CD4-positive, alpha-beta memory T cell (primary cell): ENCODE measurements around the gene DDX39A. TPM values are rescaled to one million over a fixed set of nuclear protein-coding genes. Genes with fewer than 3 reads are reported as not detected.

Experiments
- CTCF ChIA-PET: fragments of 350-600 bp; sonication (Branson Sonifier 250); formaldehyde crosslinking; loops from one replicate; lab custom pipeline; 2021; ENCODE audit warnings: inconsistent platforms; ENCODE audit not compliant: partially characterized antibody; lab: Charles Lee
- POLR2A ChIA-PET: fragments of 350-600 bp; sonication (Branson Sonifier 250); formaldehyde crosslinking; loops from one replicate; lab custom pipeline; 2021; ENCODE audit not compliant: partially characterized antibody; lab: Charles Lee
- DNase-seq, 5 donors: peaks; one replicate each; pipeline versions ENCODE4 v3.0.0 to v3.0.0-alpha.2; 2020 to 2022; ENCODE audit warnings: mixed read lengths in 1 of 5
- H3K27ac ChIP-seq: one replicate; pipeline ENCODE4 v1.7.0; 2013; ENCODE audit warnings: low read depth, low read length
- H3K27me3 ChIP-seq: 2 replicates; pipeline ENCODE4 v1.7.0; 2013; ENCODE audit warnings: mild to moderate bottlenecking, low read length, moderate library complexity; ENCODE audit not compliant: insufficient read depth
- H3K36me3 ChIP-seq: 2 replicates; pipeline ENCODE4 v1.7.0; 2013; ENCODE audit warnings: mild to moderate bottlenecking, low read length, moderate library complexity; ENCODE audit not compliant: insufficient read depth
- H3K4me1 ChIP-seq: 2 replicates; pipeline ENCODE4 v1.7.0; 2013; ENCODE audit warnings: mild to moderate bottlenecking, low read length, moderate library complexity; ENCODE audit not compliant: insufficient read depth
- H3K4me3 ChIP-seq, 2 donors: one replicate each; pipeline ENCODE4 v1.7.0; 2013; ENCODE audit warnings: low read length in 2 of 2, mild to moderate bottlenecking in 1 of 2
- H3K9me3 ChIP-seq, 2 donors: one replicate each; pipeline ENCODE4 v1.7.0; 2013; ENCODE audit warnings: low read length in 2 of 2, control low read depth in 1 of 2; ENCODE audit not compliant: control insufficient read depth in 1 of 2
- H3K27ac Mint-ChIP-seq, 7 donors: one replicate each; pipeline ENCODE4 v1.8.0; 2020 to 2021; ENCODE audit warnings: mixed read lengths in 7 of 7, mild to moderate bottlenecking in 6 of 7, inconsistent platforms in 3 of 7, moderate library complexity in 3 of 7
- H3K27me3 Mint-ChIP-seq, 2 donors: one replicate each; pipeline ENCODE4 v1.8.0; 2020 to 2021; ENCODE audit warnings: mixed read lengths in 2 of 2
- H3K36me3 Mint-ChIP-seq, 2 donors: one replicate each; pipeline ENCODE4 v1.8.0; 2020 to 2021; ENCODE audit warnings: mixed read lengths in 2 of 2, inconsistent platforms in 1 of 2, mild to moderate bottlenecking in 1 of 2
- H3K4me1 Mint-ChIP-seq, 4 donors: one replicate each; pipeline ENCODE4 v1.8.0; 2020 to 2021; ENCODE audit warnings: mixed read lengths in 4 of 4, mild to moderate bottlenecking in 1 of 4
- H3K4me3 Mint-ChIP-seq, 8 donors: one replicate each; pipeline ENCODE4 v1.8.0; 2020 to 2021; ENCODE audit warnings: mixed read lengths in 8 of 8, mild to moderate bottlenecking in 7 of 8, moderate library complexity in 6 of 8, inconsistent platforms in 3 of 8
- H3K9me3 Mint-ChIP-seq, 8 donors: one replicate each; pipeline ENCODE4 v1.8.0; 2020 to 2021; ENCODE audit warnings: mixed read lengths in 8 of 8, mild to moderate bottlenecking in 5 of 8, inconsistent platforms in 3 of 8, moderate library complexity in 1 of 8
- intact Hi-C: fragments of 100-400 bp; cut with micrococcal nuclease; formaldehyde crosslinking; loops from one replicate; pipeline ENCODE4 v1.15.1; 2023
- polyA plus RNA-seq, 2 donors: library from polyadenylated mRNA; unstranded; fragments of 300-500 nt; fragmentation: Illumina TruSeq; gene quantifications; one replicate each; pipeline ENCODE4 v1.2.3, GENCODE V29; 2021
- total RNA-seq, 2 experiments: library from RNA; stranded (reverse); gene quantifications; one replicate each; pipeline ENCODE4 v1.2.3, GENCODE V29; 2021

DDX39A gene
- total and polyA plus RNA-seq, 4 experiments from 2014 or later: 95.0 to 148 (median 146) TPM

GRCh38 chr19:14409146-14410023 is 9.8 kb downstream of the DDX39A start:
- Histone ChIP-seq H3K36me3 (peaks cover 76% of the 10 kb centered on the region), H3K9me3 (no peaks in the 10 kb centered on the region), H3K27me3 (no peaks in the 10 kb centered on the region), H3K27ac (peak overlapping the region; percentile 15), H3K4me1 (peaks cover 68% of the 10 kb centered on the region), H3K4me3 (no peak overlapping the region)
- Mint-ChIP-seq H3K27ac (peak overlapping the region; percentile 36 to 95 (median 86)), H3K27me3 (no peaks in the 10 kb centered on the region), H3K4me1 (peaks cover 29 to 90% (median 51%) of the 10 kb centered on the region in 4 donors), H3K9me3 (peaks cover 0 to 13% (median 0%) of the 10 kb centered on the region in 8 donors), H3K4me3 (peak overlapping the region in 4 of 8 donors; percentile 45 to 84 (median 60)), H3K36me3 (peaks cover 51 to 85% of the 10 kb centered on the region in 2 donors)
- peak in 4 of 5 donors; percentile 41 to 63 (median 48) for DNase-seq
- intact Hi-C loops: loop anchor here (1.0 to 5.0 kb wide), 2 partner anchors 10 to 192 kb away; partner anchors contain the start of gene DDX39A
- CTCF ChIA-PET: interaction anchor here (0.8 to 2.2 kb wide), 10 partner anchors 19 to 272 kb away, joined by 3 to 12 read pairs (median 4); partner anchors contain the start of gene PKN1
- POLR2A ChIA-PET: interaction anchor here (1.0 to 9.4 kb wide), 10 partner anchors 10 to 273 kb away, joined by 3 to 206 read pairs (median 6); partner anchors contain the start of genes ADGRE5, ASF1B, DDX39A and GIPC1

- H3K4me3 ChIP-seq: no peak overlapping the region
- peaks cover 56 to 85% of the 10 kb centered on the region in 2 donors for H3K36me3 Mint-ChIP-seq
- peaks cover 26 to 89% (median 47%) of the 10 kb centered on the region in 4 donors for H3K4me1 Mint-ChIP-seq
- H3K27me3 Mint-ChIP-seq: no peaks in the 10 kb centered on the region
- H3K9me3 Mint-ChIP-seq: peaks cover 0 to 13% (median 0%) of the 10 kb centered on the region in 8 donors
- H3K36me3 ChIP-seq: peaks cover 83% of the 10 kb centered on the region
- CTCF ChIA-PET: interaction anchor here (1.3 to 6.0 kb wide), 5 partner anchors 20 to 209 kb away, joined by 3 to 121 read pairs (median 12); no protein-coding TSS in a partner anchor
- peak overlapping the region in 3 of 8 donors; percentile 8 to 84 (median 52) for H3K4me3 Mint-ChIP-seq
- POLR2A ChIA-PET: interaction anchor here (0.9 to 9.4 kb wide), 5 partner anchors 8 to 46 kb away, joined by 3 to 206 read pairs (median 34); partner anchors contain the start of genes ADGRE5 and DDX39A
- peaks cover 63% of the 10 kb centered on the region for H3K4me1 ChIP-seq
- peak in 1 of 5 donors; percentile 49 for DNase-seq
- H3K27ac ChIP-seq: no peak overlapping the region
- no peaks in the 10 kb centered on the region for H3K27me3 ChIP-seq
- no peaks in the 10 kb centered on the region for H3K9me3 ChIP-seq
- intact Hi-C loops: loop anchor here (5.0 kb wide), 1 partner anchor 191 kb away; no protein-coding TSS in a partner anchor
- H3K27ac Mint-ChIP-seq: peak overlapping the region in 6 of 7 donors; percentile 50 to 95 (median 84)
Observed at GRCh38 chr19:14408491-14409145, 10.5 kb downstream of the DDX39A start.

GRCh38 chr19:14407605-14408484 is 11.3 kb downstream of the DDX39A start:
- Histone ChIP-seq H3K36me3 (peaks cover 85% of the 10 kb centered on the region), H3K4me3 (no peak overlapping the region), H3K27me3 (no peaks in the 10 kb centered on the region), H3K9me3 (no peaks in the 10 kb centered on the region), H3K4me1 (peaks cover 55% of the 10 kb centered on the region), H3K27ac (no peak overlapping the region)
- Mint-ChIP-seq H3K27ac (peak overlapping the region in 5 of 7 donors; percentile 75 to 95 (median 85)), H3K4me1 (peaks cover 19 to 81% (median 39%) of the 10 kb centered on the region in 4 donors), H3K4me3 (peak overlapping the region in 1 of 8 donors; percentile 84), H3K27me3 (no peaks in the 10 kb centered on the region), H3K36me3 (peaks cover 56 to 81% of the 10 kb centered on the region in 2 donors), H3K9me3 (peaks cover 0 to 13% (median 0%) of the 10 kb centered on the region in 8 donors)
- intact Hi-C loops: loop anchor here (5.0 kb wide), 1 partner anchor 191 kb away; no protein-coding TSS in a partner anchor
- peak in 1 of 5 donors; percentile 50 for DNase-seq
- CTCF ChIA-PET: interaction anchor here (1.7 to 6.0 kb wide), 10 partner anchors 8 to 208 kb away, joined by 6 to 121 read pairs (median 14); partner anchors contain the start of gene ADGRE5
- POLR2A ChIA-PET: interaction anchor here (0.9 to 9.4 kb wide), 7 partner anchors 8 to 46 kb away, joined by 3 to 206 read pairs (median 38); partner anchors contain the start of genes ADGRE5 and DDX39A

DNA sequence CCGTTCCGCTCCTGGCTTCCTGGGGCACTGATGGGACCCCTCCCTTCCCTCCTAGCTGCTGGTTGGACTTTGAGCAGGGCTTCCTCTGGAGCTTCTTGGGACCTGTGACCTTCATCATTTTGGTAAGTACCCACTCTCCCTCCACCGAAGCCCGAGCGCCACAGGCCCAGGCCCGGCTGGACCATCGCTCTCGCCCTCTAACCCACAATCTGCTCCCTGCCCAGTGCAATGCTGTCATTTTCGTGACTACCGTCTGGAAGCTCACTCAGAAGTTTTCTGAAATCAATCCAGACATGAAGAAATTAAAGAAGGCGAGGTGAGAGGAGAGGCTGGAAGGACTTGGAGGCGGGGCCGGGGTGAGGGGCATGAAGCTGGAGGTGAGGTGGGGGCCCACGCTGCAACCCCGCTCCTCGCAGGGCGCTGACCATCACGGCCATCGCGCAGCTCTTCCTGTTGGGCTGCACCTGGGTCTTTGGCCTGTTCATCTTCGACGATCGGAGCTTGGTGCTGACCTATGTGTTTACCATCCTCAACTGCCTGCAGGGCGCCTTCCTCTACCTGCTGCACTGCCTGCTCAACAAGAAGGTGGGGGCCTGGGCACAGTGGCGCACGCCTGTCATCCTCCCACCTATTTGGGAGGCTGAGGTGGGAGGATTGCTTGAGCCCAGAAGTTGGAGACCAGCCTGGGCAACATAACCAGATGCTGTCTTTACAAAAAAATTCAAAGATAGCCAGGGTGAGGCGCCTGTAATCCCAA is 12.3 kb downstream of the DDX39A start:
- H3K9me3 Mint-ChIP-seq: peaks cover 0 to 13% (median 0%) of the 10 kb centered on the region in 8 donors
- intact Hi-C loops: loop anchor here (1.0 to 5.0 kb wide), 6 partner anchors 11 to 271 kb away; partner anchors contain the start of gene ASF1B

GRCh38 chr19:14405758-14406644 is 13.1 kb downstream of the DDX39A start:
- H3K27ac ChIP-seq: peak overlapping the region; percentile 20
- Mint-ChIP-seq H3K4me1 (peaks cover 14 to 71% (median 25%) of the 10 kb centered on the region in 4 donors), H3K27ac (peak overlapping the region; percentile 72 to 94 (median 81)), H3K27me3 (no peaks in the 10 kb centered on the region), H3K4me3 (peak overlapping the region in 2 of 8 donors; percentile 31 to 46), H3K9me3 (peaks cover 0 to 16% (median 0%) of the 10 kb centered on the region in 8 donors), H3K36me3 (peaks cover 67 to 83% of the 10 kb centered on the region in 2 donors)
- intact Hi-C loops: loop anchor here (1.0 to 5.0 kb wide), 6 partner anchors 12 to 270 kb away; partner anchors contain the start of gene ASF1B
- no peaks in the 10 kb centered on the region for H3K9me3 ChIP-seq
- POLR2A ChIA-PET: interaction anchor here (0.6 to 9.4 kb wide), 11 partner anchors 8 to 300 kb away, joined by 3 to 206 read pairs (median 9); partner anchors contain the start of genes ADGRE5, ASF1B, DDX39A and GIPC1
- CTCF ChIA-PET: interaction anchor here (0.5 to 6.0 kb wide), 23 partner anchors 10 to 269 kb away, joined by 3 to 121 read pairs (median 6); partner anchors contain the start of genes ADGRE5 and ASF1B
- H3K4me3 ChIP-seq: no peak overlapping the region
- H3K36me3 ChIP-seq: peaks cover 77% of the 10 kb centered on the region
- H3K27me3 ChIP-seq: no peaks in the 10 kb centered on the region
- H3K4me1 ChIP-seq: peaks cover 37% of the 10 kb centered on the region
- peak; percentile 87 to 93 (median 89) for DNase-seq

More for the DNA sequence above, 12.3 kb downstream of the DDX39A start:
- H3K36me3 Mint-ChIP-seq: peaks cover 62 to 83% of the 10 kb centered on the region in 2 donors
- ChIA-PET CTCF (interaction anchor here (0.6 to 6.0 kb wide), 21 partner anchors 9 to 270 kb away, joined by 3 to 121 read pairs (median 8); partner anchors contain the start of genes ADGRE5 and ASF1B), POLR2A (interaction anchor here (0.9 to 9.4 kb wide), 8 partner anchors 8 to 270 kb away, joined by 3 to 206 read pairs (median 21); partner anchors contain the start of genes ADGRE5, ASF1B and DDX39A)
- H3K4me3 Mint-ChIP-seq: peak overlapping the region in 3 of 8 donors; percentile 6 to 43 (median 41)
- Histone ChIP-seq H3K36me3 (peaks cover 79% of the 10 kb centered on the region), H3K27me3 (no peaks in the 10 kb centered on the region), H3K9me3 (no peaks in the 10 kb centered on the region), H3K27ac (no peak overlapping the region), H3K4me3 (no peak overlapping the region), H3K4me1 (peaks cover 45% of the 10 kb centered on the region)
- peaks cover 15 to 71% (median 31%) of the 10 kb centered on the region in 4 donors for H3K4me1 Mint-ChIP-seq
- DNase-seq: peak in 1 of 5 donors; percentile 47
- H3K27ac Mint-ChIP-seq: peak overlapping the region in 6 of 7 donors; percentile 61 to 94 (median 72)
- H3K27me3 Mint-ChIP-seq: no peaks in the 10 kb centered on the region
